CD4-positive, alpha-beta T cell (primary cell): ENCODE results near the gene USP16. TPM values are rescaled to one million over a fixed set of nuclear protein-coding genes. Genes with fewer than 3 reads are reported as not detected.

ENCODE experiments used
- ATAC-seq: fragments of 200-7000 bp; cut with Tn5 transposase; one replicate; pipeline ENCODE4 v1.10.0; 2022; ENCODE audit warnings: mild to moderate bottlenecking; ENCODE audit not compliant: poor library complexity
- CTCF ChIA-PET: fragments of 350-600 bp; sonication (Branson Sonifier 250); formaldehyde crosslinking; loops from one replicate; lab custom pipeline; 2021; ENCODE audit warnings: antibody characterized with exemption, inconsistent platforms; lab: Charles Lee
- POLR2A ChIA-PET: fragments of 350-600 bp; sonication (Branson Sonifier 250); formaldehyde crosslinking; loops from one replicate; lab custom pipeline; 2021; ENCODE audit warnings: antibody characterized with exemption, inconsistent platforms; lab: Charles Lee
- DNase-seq, 14 experiments: peaks; one replicate each; pipeline ENCODE4 v3.0.0-alpha.2; 2013 to 2020; ENCODE audit warnings: mixed read lengths in 2 of 14
- H3K27ac ChIP-seq, 2 donors: one replicate each; pipeline versions ENCODE4 v1.5.1 to v1.7.0; 2013; ENCODE audit warnings: low read length in 2 of 2, low read depth in 1 of 2, mild to moderate bottlenecking in 1 of 2
- H3K27me3 ChIP-seq, 2 experiments: 1 replicate in 1 of 2; 2 replicates in 1 of 2; pipeline versions ENCODE4 v1.6.1 to v1.7.0; 2013; ENCODE audit warnings: low read length in 2 of 2, control low read depth in 1 of 2, mild to moderate bottlenecking in 1 of 2, moderate library complexity in 1 of 2; ENCODE audit not compliant: insufficient read depth in 2 of 2, control insufficient read depth in 1 of 2
- H3K36me3 ChIP-seq: one replicate; pipeline ENCODE4 v1.6.1; 2013; ENCODE audit warnings: low read length, control low read depth; ENCODE audit not compliant: insufficient read depth
- H3K4me1 ChIP-seq: one replicate; pipeline ENCODE4 v1.6.1; 2013; ENCODE audit warnings: low read length, control low read depth; ENCODE audit not compliant: insufficient read depth
- H3K4me3 ChIP-seq: one replicate; pipeline ENCODE4 v1.5.1; 2013; ENCODE audit warnings: mild to moderate bottlenecking, low read length, moderate library complexity
- H3K9me3 ChIP-seq, 2 experiments: 1 replicate in 1 of 2; 2 replicates in 1 of 2; pipeline versions ENCODE4 v1.6.1 to v1.7.0; 2013; ENCODE audit warnings: low read length in 2 of 2, mild to moderate bottlenecking in 2 of 2, control low read depth in 1 of 2, moderate library complexity in 1 of 2; ENCODE audit not compliant: control insufficient read depth in 1 of 2, insufficient read depth in 1 of 2
- H3K27ac Mint-ChIP-seq: one replicate; pipeline ENCODE4 v1.8.0; 2020; ENCODE audit warnings: mixed read lengths
- H3K27me3 Mint-ChIP-seq: one replicate; pipeline ENCODE4 v1.8.0; 2021; ENCODE audit warnings: mixed read lengths
- H3K36me3 Mint-ChIP-seq: one replicate; pipeline ENCODE4 v1.8.0; 2021; ENCODE audit warnings: low read depth, mixed read lengths
- H3K4me1 Mint-ChIP-seq: one replicate; pipeline ENCODE4 v1.8.0; 2021; ENCODE audit warnings: low read depth, mixed read lengths
- H3K4me3 Mint-ChIP-seq: one replicate; pipeline ENCODE4 v1.8.0; 2020; ENCODE audit warnings: mild to moderate bottlenecking, mixed read lengths
- H3K9me3 Mint-ChIP-seq: one replicate; pipeline ENCODE4 v1.8.0; 2020; ENCODE audit warnings: mixed read lengths
- intact Hi-C, 2 experiments: fragments of 100-400 bp; cut with DNase I in 1 of 2; cut with micrococcal nuclease in 1 of 2; formaldehyde crosslinking; loops; one replicate each; pipeline versions ENCODE4 v1.15.1 to v1.9.0; 2023 to 2025; cut with DNase I, micrococcal nuclease
- total RNA-seq, 174 experiments: library from RNA in 2 of 174; stranded (reverse) in 2 of 174; gene quantifications; one replicate each; pipeline ENCODE4 v1.2.3 and lab custom pipeline; 2021 to 2026
- TF ChIP-seq, protein P1 (sequence below): fragments of 200-600 bp; IDR thresholded peaks from one replicate; pipeline ENCODE4 v1.8.0; 2022; ENCODE audit warnings: antibody characterized with exemption, mild to moderate bottlenecking

Gene USP16
- total RNA-seq, 2 experiments from 2014 or later = 79.7 to 81.7 TPM

DNA sequence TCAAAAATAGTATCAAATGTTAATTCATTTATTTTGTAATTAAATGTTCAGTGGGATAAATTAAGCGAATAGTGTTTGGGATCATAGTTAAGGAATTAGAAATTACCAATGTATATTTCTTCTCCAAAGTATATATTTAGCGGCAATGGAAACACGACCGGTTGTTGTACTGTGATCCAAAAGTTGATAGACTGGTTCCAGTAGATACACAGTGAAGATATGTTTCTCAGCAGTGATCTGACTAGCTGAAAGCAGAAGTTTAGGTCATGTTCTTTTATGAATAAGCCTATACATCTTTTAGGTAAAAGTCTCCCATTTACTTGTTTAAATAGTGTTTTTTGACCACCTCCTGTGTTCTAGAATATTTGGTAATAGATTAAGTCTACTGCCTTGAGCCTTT lies 8.8 kb downstream of the USP16 start:
- peaks cover 84% of the 10 kb centered on the region for H3K36me3 Mint-ChIP-seq
- ATAC-seq (no peak), DNase-seq (no peak)
- CTCF ChIA-PET = no interaction called here
- H3K9me3 Mint-ChIP-seq = no peaks in the 10 kb centered on the region
- no peak overlapping the region for H3K4me3 ChIP-seq
- peaks cover 92% of the 10 kb centered on the region for H3K36me3 ChIP-seq
- peaks cover 34% of the 10 kb centered on the region for H3K4me1 Mint-ChIP-seq
- no peak overlapping the region for H3K4me3 Mint-ChIP-seq
- H3K27ac Mint-ChIP-seq = no peak overlapping the region
- TF ChIP-seq, protein P1, sequence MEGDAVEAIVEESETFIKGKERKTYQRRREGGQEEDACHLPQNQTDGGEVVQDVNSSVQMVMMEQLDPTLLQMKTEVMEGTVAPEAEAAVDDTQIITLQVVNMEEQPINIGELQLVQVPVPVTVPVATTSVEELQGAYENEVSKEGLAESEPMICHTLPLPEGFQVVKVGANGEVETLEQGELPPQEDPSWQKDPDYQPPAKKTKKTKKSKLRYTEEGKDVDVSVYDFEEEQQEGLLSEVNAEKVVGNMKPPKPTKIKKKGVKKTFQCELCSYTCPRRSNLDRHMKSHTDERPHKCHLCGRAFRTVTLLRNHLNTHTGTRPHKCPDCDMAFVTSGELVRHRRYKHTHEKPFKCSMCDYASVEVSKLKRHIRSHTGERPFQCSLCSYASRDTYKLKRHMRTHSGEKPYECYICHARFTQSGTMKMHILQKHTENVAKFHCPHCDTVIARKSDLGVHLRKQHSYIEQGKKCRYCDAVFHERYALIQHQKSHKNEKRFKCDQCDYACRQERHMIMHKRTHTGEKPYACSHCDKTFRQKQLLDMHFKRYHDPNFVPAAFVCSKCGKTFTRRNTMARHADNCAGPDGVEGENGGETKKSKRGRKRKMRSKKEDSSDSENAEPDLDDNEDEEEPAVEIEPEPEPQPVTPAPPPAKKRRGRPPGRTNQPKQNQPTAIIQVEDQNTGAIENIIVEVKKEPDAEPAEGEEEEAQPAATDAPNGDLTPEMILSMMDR = no peak
- POLR2A ChIA-PET = interaction anchor here (1.6 to 2.0 kb wide), 2 partner anchors 9 to 31 kb away, joined by 7 to 9 read pairs; partner anchors contain the start of gene USP16
- no peaks in the 10 kb centered on the region for H3K27me3 Mint-ChIP-seq
- no peaks in the 10 kb centered on the region for H3K9me3 ChIP-seq
- H3K4me1 ChIP-seq = no peaks in the 10 kb centered on the region
- no peak overlapping the region for H3K27ac ChIP-seq
- intact Hi-C loops = no loop called here
- no peaks in the 10 kb centered on the region for H3K27me3 ChIP-seq

DNA sequence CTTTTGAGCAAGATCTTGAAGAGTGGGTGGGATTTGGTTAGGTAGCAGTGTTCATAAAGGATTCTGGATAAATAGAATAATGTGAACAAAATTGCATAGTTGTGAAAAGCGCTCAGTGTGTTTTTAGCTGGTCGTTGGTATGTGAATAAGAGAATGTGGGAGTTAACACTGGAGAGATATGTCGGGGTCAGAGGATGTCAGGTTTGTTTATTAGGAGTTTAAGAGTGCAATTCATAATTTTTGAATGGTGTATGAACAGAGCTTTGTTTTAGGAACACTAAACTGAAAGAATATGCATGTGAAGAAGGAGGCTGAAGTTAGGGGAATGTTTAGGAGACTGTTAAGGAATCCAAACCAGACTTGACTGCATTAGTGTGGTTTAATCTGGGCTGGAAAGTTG lies 9.4 kb downstream of the USP16 start:
- DNase-seq (no peak), ATAC-seq (no peak)
- H3K4me3 ChIP-seq = no peak overlapping the region
- H3K36me3 Mint-ChIP-seq = peaks cover 89% of the 10 kb centered on the region
- no peaks in the 10 kb centered on the region for H3K9me3 ChIP-seq
- H3K27ac ChIP-seq = no peak overlapping the region
- ChIA-PET POLR2A (interaction anchor here (1.6 to 2.0 kb wide), 2 partner anchors 9 to 31 kb away, joined by 7 to 9 read pairs; partner anchors contain the start of gene USP16), CTCF (no interaction called here)
- no peaks in the 10 kb centered on the region for H3K4me1 ChIP-seq
- peaks cover 92% of the 10 kb centered on the region for H3K36me3 ChIP-seq
- H3K27ac Mint-ChIP-seq = no peak overlapping the region
- no peak overlapping the region for H3K4me3 Mint-ChIP-seq
- H3K27me3 Mint-ChIP-seq = no peaks in the 10 kb centered on the region
- H3K9me3 Mint-ChIP-seq = no peaks in the 10 kb centered on the region
- TF ChIP-seq, protein P1 = no peak
- peaks cover 34% of the 10 kb centered on the region for H3K4me1 Mint-ChIP-seq
- H3K27me3 ChIP-seq = no peaks in the 10 kb centered on the region
- intact Hi-C loops = no loop called here

DNA sequence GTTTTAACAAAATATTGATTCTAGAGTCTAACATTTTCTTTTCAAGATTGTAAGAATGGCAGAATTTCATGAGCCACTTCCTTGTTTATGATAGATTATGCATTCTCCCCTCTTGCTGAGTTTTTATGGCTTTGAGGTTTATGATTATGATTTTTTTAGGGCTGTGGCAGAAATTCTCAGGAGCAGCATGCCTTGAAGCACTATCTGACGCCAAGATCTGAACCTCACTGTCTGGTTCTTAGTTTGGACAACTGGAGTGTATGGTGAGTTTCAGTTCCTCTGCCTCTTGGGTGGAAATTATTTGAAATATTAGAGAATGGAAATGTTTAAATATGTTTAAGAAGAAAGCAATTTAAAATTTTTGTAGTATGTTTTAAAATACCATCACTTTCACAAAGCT lies 10.2 kb downstream of the USP16 start:
- H3K36me3 ChIP-seq = peaks cover 94% of the 10 kb centered on the region
- no peak overlapping the region for H3K4me3 Mint-ChIP-seq
- H3K27me3 ChIP-seq = no peaks in the 10 kb centered on the region
- H3K9me3 ChIP-seq = no peaks in the 10 kb centered on the region
- peaks cover 92% of the 10 kb centered on the region for H3K36me3 Mint-ChIP-seq
- ChIA-PET POLR2A (no interaction called here), CTCF (no interaction called here)
- ATAC-seq (no peak), DNase-seq (no peak)
- intact Hi-C loops = no loop called here
- H3K27ac Mint-ChIP-seq = no peak overlapping the region
- no peak overlapping the region for H3K27ac ChIP-seq
- no peaks in the 10 kb centered on the region for H3K9me3 Mint-ChIP-seq
- no peaks in the 10 kb centered on the region for H3K27me3 Mint-ChIP-seq
- H3K4me3 ChIP-seq = no peak overlapping the region
- peaks cover 31% of the 10 kb centered on the region for H3K4me1 Mint-ChIP-seq
- TF ChIP-seq, protein P1 = no peak
- H3K4me1 ChIP-seq = no peaks in the 10 kb centered on the region
